ENCODE results near the gene DIAPH3.

DIAPH3 gene

GRCh38 chr13:60152114-60152513 is 11.6 kb downstream of the DIAPH3 start:
- DNase-seq (ENCODE audit: low spot score): no peak

- no peak for DNase-seq (ENCODE audit: low spot score)
Measured at GRCh38 chr13:60150538-60150937, 13.2 kb downstream of the DIAPH3 start.

- no peak for DNase-seq (ENCODE audit: low spot score)
Measured at GRCh38 chr13:60148918-60149317, 14.8 kb downstream of the DIAPH3 start.

- DNase-seq (ENCODE audit: low spot score): no peak
Measured at GRCh38 chr13:60147361-60147760, 16.4 kb downstream of the DIAPH3 start.

GRCh38 chr13:60146471-60146870 is 17.3 kb downstream of the DIAPH3 start:
- no peak for DNase-seq (ENCODE audit: low spot score)

GRCh38 chr13:60143775-60144174 is 20.0 kb downstream of the DIAPH3 start:
- no peak for DNase-seq (ENCODE audit: low spot score)

GRCh38 chr13:60139272-60139671 is 24.5 kb downstream of the DIAPH3 start:
- no peak for DNase-seq (ENCODE audit: low spot score)

GRCh38 chr13:60138674-60139073 is 25.1 kb downstream of the DIAPH3 start:
- no peak for DNase-seq (ENCODE audit: low spot score)

- DNase-seq (ENCODE audit: low spot score): no peak
Measured at GRCh38 chr13:60137911-60138560, 25.7 kb downstream of the DIAPH3 start.

- DNase-seq (ENCODE audit: low spot score): no peak
Measured at GRCh38 chr13:60135344-60135743, 28.4 kb downstream of the DIAPH3 start.

GRCh38 chr13:60134376-60134775 is 29.4 kb downstream of the DIAPH3 start:
- no peak for DNase-seq (ENCODE audit: low spot score)

- no peak for DNase-seq (ENCODE audit: low spot score)
Measured at GRCh38 chr13:60121337-60121687, 42.4 kb downstream of the DIAPH3 start.

GRCh38 chr13:60120617-60121336 is 43.0 kb downstream of the DIAPH3 start:
- DNase-seq (ENCODE audit: low spot score): no peak

- DNase-seq (ENCODE audit: low spot score): no peak
Measured at GRCh38 chr13:60118696-60119400, 44.9 kb downstream of the DIAPH3 start.

- no peak for DNase-seq (ENCODE audit: low spot score)
Measured at GRCh38 chr13:60114499-60115028, 49.2 kb downstream of the DIAPH3 start.

- no peak for DNase-seq (ENCODE audit: low spot score)
Measured at GRCh38 chr13:60112771-60113170, 51.0 kb downstream of the DIAPH3 start.

- DNase-seq (ENCODE audit: low spot score): no peak
Measured at GRCh38 chr13:60111691-60112090, 52.0 kb downstream of the DIAPH3 start.

GRCh38 chr13:60109285-60109684 is 54.4 kb downstream of the DIAPH3 start:
- no peak for DNase-seq (ENCODE audit: low spot score)

- no peak for DNase-seq (ENCODE audit: low spot score)
Measured at GRCh38 chr13:60108589-60108988, 55.1 kb downstream of the DIAPH3 start.

GRCh38 chr13:60099631-60100420 is 63.9 kb downstream of the DIAPH3 start:
- DNase-seq (ENCODE audit: low spot score): no peak

- DNase-seq (ENCODE audit: low spot score): no peak
Measured at GRCh38 chr13:60095300-60095699, 68.4 kb downstream of the DIAPH3 start.
